Tibial artery (tissue), 4 donors: Measurements from ENCODE around the gene ZNF519.
"Not testable (repeated sequence)": the region's sequence is repeated elsewhere in the genome, so short reads cannot be mapped to it uniquely, and the experiment has no call there.

ENCODE experiments used
- DNase-seq, 2 donors: peaks; one replicate each; pipeline ENCODE4 v3.0.0-alpha.2; 2019
- H3K27ac ChIP-seq, 2 donors: fragments of 200-600 bp; sonication (generic) in 1 of 2; 1 replicate in 1 of 2; 2 replicates in 1 of 2; pipeline ENCODE4 v1.5.1; 2018 to 2019; ENCODE audit warnings: mild to moderate bottlenecking in 1 of 2
- H3K27me3 ChIP-seq, 2 donors: fragments of 200-600 bp; sonication (generic) in 1 of 2; one replicate each; pipeline versions ENCODE4 v1.5.1 to v1.6.0; 2016 to 2019
- H3K36me3 ChIP-seq, 3 donors: fragments of 200-600 bp; sonication (generic) in 2 of 3; one replicate each; pipeline ENCODE4 v1.5.1; 2016 to 2019; ENCODE audit warnings: mild to moderate bottlenecking in 2 of 3
- H3K4me1 ChIP-seq, 4 donors: fragments of 200-600 bp; sonication (generic) in 2 of 4; 1 replicate in 3 of 4; 2 replicates in 1 of 4; pipeline ENCODE4 v1.5.1; 2016 to 2019
- H3K4me3 ChIP-seq, 2 donors: fragments of 200-600 bp; sonication (generic) in 1 of 2; 1 replicate in 1 of 2; 2 replicates in 1 of 2; pipeline ENCODE4 v1.5.1; 2018 to 2019; ENCODE audit warnings: mild to moderate bottlenecking in 2 of 2
- H3K9me3 ChIP-seq, 3 donors: fragments of 200-600 bp; sonication (generic) in 1 of 3; one replicate each; pipeline ENCODE4 v1.5.1; 2016 to 2019
- intact Hi-C: fragments of 100-400 bp; cut with DNase I; formaldehyde crosslinking; loops from one replicate; pipeline ENCODE4 v1.15.0; 2023; ENCODE audit warnings: low total_unique reads
- TF ChIP-seq, protein P1 (sequence below), 2 experiments: fragments of 200-600 bp in 1 of 2; fragments of 450-650 bp in 1 of 2; IDR thresholded peaks; one replicate each; pipeline ENCODE4 v1.5.1; 2017 to 2019; ENCODE audit warnings: antibody characterized with exemption in 2 of 2, mild to moderate bottlenecking in 1 of 2, moderate library complexity in 1 of 2

ZNF519 gene

DNA sequence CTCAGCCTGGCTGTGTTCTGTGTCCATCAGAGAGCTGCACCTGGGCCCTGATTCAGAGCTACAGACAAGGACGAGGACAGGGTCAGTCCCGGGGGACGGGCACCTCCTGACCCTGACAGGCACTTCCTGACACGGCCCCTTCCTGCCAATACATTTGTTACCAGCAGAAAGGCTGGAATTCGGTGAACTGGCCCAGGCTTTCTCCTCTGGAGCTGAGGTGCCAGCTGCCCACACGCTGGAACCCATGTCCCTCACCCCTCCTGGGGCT lies 12.3 kb upstream of the ZNF519 start:
- H3K27me3 ChIP-seq: no peaks in the 10 kb centered on the region
- intact Hi-C loops: no loop called here
- no peaks in the 10 kb centered on the region for H3K36me3 ChIP-seq
- no peak overlapping the region for H3K4me3 ChIP-seq
- no peak for DNase-seq
- H3K4me1 ChIP-seq: no peaks in the 10 kb centered on the region
- no peak overlapping the region for H3K27ac ChIP-seq
- no peaks in the 10 kb centered on the region for H3K9me3 ChIP-seq
- TF ChIP-seq, protein P1, sequence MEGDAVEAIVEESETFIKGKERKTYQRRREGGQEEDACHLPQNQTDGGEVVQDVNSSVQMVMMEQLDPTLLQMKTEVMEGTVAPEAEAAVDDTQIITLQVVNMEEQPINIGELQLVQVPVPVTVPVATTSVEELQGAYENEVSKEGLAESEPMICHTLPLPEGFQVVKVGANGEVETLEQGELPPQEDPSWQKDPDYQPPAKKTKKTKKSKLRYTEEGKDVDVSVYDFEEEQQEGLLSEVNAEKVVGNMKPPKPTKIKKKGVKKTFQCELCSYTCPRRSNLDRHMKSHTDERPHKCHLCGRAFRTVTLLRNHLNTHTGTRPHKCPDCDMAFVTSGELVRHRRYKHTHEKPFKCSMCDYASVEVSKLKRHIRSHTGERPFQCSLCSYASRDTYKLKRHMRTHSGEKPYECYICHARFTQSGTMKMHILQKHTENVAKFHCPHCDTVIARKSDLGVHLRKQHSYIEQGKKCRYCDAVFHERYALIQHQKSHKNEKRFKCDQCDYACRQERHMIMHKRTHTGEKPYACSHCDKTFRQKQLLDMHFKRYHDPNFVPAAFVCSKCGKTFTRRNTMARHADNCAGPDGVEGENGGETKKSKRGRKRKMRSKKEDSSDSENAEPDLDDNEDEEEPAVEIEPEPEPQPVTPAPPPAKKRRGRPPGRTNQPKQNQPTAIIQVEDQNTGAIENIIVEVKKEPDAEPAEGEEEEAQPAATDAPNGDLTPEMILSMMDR (IDR thresholded peaks at IDR 0.05): no peak

DNA sequence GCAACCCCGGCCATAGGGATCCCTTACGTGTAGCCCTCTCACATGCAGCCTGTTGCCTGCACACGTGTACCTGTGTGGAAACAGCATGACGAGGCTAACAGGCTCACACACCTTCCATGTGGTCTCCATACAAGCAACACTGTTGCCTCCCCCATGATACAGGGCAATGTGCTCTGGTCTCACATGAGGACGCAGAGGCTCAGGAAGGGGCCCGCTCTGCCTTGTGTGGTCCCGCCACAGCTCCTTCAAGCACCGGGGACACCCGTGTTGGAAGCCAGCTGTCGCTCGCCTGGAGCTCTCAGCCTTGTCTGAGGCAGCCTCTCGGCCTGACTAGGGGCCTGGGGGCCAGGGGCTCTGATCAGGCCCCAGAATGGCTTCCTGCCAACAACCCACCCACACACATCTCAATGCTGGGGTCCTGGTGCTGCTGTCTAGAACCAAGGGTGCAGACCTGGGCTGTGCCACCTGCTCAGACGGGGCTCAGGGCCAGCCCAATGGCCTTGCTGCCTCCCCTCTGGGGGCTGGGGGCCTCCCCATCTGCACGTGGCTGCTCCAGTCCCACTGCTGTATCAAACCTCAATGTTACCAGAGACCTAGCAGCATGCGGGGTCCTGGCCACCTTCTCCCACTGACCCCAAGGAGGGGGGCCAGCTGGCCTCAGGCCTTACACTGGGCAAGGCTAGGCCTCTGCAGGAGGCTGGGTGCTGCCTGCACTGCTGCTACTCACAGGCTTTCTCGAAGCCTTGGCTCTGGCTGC lies 11.8 kb upstream of the ZNF519 start:
- H3K27me3 ChIP-seq, DNase-seq, H3K4me3 ChIP-seq, intact Hi-C loops, H3K4me1 ChIP-seq, H3K27ac ChIP-seq, H3K36me3 ChIP-seq, H3K9me3 ChIP-seq: not testable (repeated sequence)

DNA sequence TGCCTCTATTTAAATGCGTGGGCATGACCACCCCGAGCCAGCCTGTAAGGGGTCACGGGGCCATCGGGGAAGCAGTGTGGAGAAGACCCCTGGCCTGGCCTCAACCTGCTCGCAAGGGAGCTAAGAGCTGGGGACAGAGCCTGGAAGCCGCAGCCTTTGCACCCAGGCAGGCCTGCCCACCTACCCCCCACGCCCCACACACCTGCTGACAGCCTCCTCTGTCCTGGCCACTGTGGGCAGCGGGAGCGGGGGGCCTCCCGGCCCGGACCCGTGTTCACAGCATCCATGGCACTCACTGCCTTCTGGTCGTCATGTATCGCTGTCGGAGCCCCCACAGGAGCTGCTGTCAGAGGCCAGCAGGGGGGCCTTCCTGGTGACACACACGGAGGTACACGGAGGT lies 11.2 kb upstream of the ZNF519 start:
- H3K9me3 ChIP-seq, H3K4me3 ChIP-seq, H3K27ac ChIP-seq, H3K4me1 ChIP-seq, H3K36me3 ChIP-seq, DNase-seq, H3K27me3 ChIP-seq, intact Hi-C loops: not testable (repeated sequence)

DNA sequence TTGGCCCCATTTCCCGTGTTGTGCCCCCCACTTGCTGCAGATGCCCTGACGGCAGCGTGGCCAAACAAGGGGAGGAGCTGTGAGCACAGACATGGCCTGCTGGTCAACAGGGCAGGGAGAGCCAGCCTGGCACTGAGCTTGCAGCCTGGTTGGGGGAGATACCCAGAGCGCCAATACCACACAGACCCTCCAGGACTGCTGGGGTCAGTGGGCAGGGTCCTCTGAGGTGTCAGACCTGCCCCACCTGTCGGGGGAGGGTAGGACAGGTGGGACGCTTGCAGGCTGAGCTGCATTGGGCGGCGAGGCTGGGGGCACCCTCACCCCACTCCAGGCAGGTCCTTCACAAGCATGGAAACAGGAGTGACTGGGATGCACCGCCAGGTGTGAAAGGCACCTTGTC lies 9.9 kb upstream of the ZNF519 start:
- H3K36me3 ChIP-seq, H3K27me3 ChIP-seq, H3K4me1 ChIP-seq, intact Hi-C loops, DNase-seq, H3K9me3 ChIP-seq, H3K27ac ChIP-seq, H3K4me3 ChIP-seq: not testable (repeated sequence)

DNA sequence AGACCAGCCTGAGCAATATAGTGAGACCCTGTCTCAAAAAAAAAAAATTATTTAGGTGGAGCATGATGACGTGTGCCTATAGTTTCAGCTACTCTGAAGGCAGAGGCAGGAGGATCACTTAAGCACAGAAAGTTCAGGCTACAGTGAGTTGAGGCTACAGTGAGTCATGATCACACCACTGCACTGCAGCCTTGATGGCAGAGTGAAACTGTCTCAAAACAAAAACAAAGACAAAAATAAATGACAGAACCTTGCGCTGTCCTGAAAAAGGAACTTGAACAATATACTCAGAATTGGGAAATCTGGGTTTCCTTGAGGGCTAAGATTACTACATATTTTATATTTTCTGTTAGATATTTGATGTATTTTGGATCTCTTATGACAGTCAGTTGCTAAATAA lies 7.3 kb upstream of the ZNF519 start:
- intact Hi-C loops, DNase-seq: not testable (repeated sequence)

DNA sequence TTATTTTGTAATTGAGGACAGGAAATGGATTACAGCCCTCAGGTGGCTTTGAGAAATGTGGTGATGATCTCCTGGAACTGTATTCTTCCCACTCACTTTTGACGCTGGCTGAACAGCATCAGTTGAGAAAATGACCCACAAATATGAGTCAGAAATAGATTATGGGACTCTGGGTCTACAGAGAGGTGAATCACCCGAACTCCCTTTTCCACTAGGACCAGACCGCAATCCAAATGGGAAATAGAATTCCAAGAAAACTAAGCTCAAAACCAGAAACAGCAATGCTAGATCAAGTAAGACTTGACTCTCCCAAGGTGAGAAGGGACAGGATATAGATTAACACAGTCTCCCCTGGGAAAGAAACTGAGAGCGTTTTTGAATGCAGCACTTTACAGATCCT lies 5.7 kb upstream of the ZNF519 start:
- H3K9me3 ChIP-seq, H3K27me3 ChIP-seq, H3K4me3 ChIP-seq, DNase-seq, H3K27ac ChIP-seq, H3K4me1 ChIP-seq, intact Hi-C loops, H3K36me3 ChIP-seq: not testable (repeated sequence)

More for the DNA sequence above, 7.3 kb upstream of the ZNF519 start:
- not testable (repeated sequence) for H3K4me1 ChIP-seq, H3K9me3 ChIP-seq, H3K27me3 ChIP-seq, H3K27ac ChIP-seq, H3K36me3 ChIP-seq, H3K4me3 ChIP-seq

DNA sequence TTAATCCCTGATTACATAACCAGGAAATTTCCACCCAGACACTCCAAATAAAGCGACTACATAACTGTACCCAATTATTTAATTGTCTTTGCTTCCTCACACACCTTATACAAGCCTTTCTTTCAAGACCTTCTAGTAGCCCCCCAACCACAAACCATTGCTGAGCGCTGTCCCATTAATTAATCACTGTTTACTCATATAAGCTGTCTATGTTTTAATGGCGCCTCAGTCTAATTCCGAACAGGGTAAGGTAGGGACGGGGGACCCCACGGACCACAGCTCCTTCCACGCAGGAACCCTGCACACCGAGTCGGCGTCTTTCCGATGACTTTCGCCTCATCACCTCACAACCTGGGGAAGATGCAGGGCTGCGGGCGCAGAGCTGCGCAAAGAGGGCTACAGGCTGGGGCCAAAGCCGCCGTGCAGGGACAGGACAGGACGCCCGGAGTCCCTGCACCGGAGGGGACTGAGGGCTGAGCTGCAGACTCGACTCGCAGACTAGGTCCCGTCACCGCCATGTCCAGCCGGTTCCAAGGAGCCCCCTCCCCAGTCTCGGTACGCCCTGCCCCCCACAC lies 452 bp downstream of the ZNF519 start:
- H3K9me3 ChIP-seq, intact Hi-C loops, DNase-seq, H3K27me3 ChIP-seq, H3K4me1 ChIP-seq, H3K36me3 ChIP-seq: not testable (repeated sequence)
- Histone ChIP-seq H3K4me3 (peak overlapping the region; percentile 64 to 65), H3K27ac (peak overlapping the region; percentile 31 to 72)

DNA sequence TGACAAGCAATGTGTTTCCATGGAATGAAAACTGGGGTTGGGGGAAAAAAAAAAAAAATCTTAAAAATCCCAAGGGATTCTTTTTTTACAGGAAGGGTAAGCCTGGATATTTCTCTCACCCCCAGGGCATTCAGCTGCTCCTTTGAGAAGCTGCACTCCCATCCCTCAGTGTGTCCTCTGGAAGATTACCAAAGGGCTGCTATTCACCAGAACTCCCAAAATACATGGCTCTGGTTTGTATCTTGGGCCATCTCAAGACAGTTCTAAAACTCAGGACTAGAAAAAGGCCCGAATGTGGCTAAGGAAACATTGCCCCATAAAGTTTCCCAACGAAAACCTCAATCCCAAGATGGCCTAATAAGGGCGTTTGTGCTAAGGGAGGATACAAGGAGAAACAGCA lies 1.4 kb downstream of the ZNF519 start:
- H3K27me3 ChIP-seq, H3K36me3 ChIP-seq, DNase-seq, H3K4me1 ChIP-seq, intact Hi-C loops, H3K9me3 ChIP-seq, H3K4me3 ChIP-seq: not testable (repeated sequence)
- H3K27ac ChIP-seq: peak overlapping the region in 1 of 2 donors; percentile 72

DNA sequence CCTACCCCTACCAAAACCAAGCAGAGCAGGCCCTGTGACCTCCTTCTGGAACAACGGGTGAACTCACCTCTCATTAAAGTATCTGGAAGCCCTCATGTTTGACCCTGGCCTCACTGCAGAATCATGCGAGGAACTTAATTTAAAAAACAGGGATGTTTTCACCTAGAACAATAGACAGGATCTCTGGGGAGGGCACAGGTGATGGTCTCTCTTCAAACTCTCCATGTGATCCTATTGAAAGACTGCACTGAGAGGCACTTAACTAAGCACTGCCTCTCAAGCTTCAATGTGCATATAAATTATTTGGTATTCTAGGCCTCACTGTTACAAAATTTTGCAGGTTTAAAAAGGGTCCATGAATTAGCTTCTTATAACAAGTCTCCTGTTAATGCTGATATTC lies 7.5 kb downstream of the ZNF519 start:
- TF ChIP-seq, protein P1 (IDR thresholded peaks at IDR 0.05): no peak
- no peaks in the 10 kb centered on the region for H3K4me1 ChIP-seq
- H3K27me3 ChIP-seq: no peaks in the 10 kb centered on the region
- intact Hi-C loops: no loop called here
- no peak for DNase-seq
- H3K4me3 ChIP-seq: no peak overlapping the region
- H3K36me3 ChIP-seq: peaks cover 0 to 7% (median 0%) of the 10 kb centered on the region in 3 donors
- no peak overlapping the region for H3K27ac ChIP-seq
- H3K9me3 ChIP-seq: no peaks in the 10 kb centered on the region
